ENCODE results near the gene SLC15A3.

GRCh38 chr11:60905047-60905446 lies 46.9 kb downstream of the SLC15A3 start:
- no peak for TF ChIP-seq POLR2AphosphoS5 (IDR thresholded peaks at IDR 0.05; ENCODE audit: low read depth, low read length)
- TF ChIP-seq, protein P1, sequence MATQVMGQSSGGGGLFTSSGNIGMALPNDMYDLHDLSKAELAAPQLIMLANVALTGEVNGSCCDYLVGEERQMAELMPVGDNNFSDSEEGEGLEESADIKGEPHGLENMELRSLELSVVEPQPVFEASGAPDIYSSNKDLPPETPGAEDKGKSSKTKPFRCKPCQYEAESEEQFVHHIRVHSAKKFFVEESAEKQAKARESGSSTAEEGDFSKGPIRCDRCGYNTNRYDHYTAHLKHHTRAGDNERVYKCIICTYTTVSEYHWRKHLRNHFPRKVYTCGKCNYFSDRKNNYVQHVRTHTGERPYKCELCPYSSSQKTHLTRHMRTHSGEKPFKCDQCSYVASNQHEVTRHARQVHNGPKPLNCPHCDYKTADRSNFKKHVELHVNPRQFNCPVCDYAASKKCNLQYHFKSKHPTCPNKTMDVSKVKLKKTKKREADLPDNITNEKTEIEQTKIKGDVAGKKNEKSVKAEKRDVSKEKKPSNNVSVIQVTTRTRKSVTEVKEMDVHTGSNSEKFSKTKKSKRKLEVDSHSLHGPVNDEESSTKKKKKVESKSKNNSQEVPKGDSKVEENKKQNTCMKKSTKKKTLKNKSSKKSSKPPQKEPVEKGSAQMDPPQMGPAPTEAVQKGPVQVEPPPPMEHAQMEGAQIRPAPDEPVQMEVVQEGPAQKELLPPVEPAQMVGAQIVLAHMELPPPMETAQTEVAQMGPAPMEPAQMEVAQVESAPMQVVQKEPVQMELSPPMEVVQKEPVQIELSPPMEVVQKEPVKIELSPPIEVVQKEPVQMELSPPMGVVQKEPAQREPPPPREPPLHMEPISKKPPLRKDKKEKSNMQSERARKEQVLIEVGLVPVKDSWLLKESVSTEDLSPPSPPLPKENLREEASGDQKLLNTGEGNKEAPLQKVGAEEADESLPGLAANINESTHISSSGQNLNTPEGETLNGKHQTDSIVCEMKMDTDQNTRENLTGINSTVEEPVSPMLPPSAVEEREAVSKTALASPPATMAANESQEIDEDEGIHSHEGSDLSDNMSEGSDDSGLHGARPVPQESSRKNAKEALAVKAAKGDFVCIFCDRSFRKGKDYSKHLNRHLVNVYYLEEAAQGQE (IDR thresholded peaks at IDR 0.05; ENCODE audit: insufficient read depth in 1 of 2, low read depth in 2 of 2, low read length in 2 of 2): no peak

All from PFSK-1 (cell line).